IPS DF 4.7 (cell line): ENCODE results near the gene CIRBP.
"Not testable (repeated sequence)": the region's sequence is repeated elsewhere in the genome, so short reads cannot be mapped to it uniquely, and the experiment has no call there.

ENCODE experiments used
- DNase-seq: peaks from one replicate; pipeline ENCODE4 v3.0.0-alpha.2; 2013; ENCODE audit warnings: low spot score; ENCODE audit errors: extremely low read depth

Gene CIRBP

GRCh38 chr19:1308718-1309117 lies 39.6 kb downstream of the CIRBP start:
- no peak for DNase-seq

- DNase-seq = no peak
Measured at GRCh38 chr19:1309977-1310852, 41.1 kb downstream of the CIRBP start.

- no peak for DNase-seq
Measured at GRCh38 chr19:1310853-1311180, 41.7 kb downstream of the CIRBP start.

- DNase-seq = no peak
Measured at GRCh38 chr19:1311543-1312091, 42.5 kb downstream of the CIRBP start.

GRCh38 chr19:1312767-1313694 lies 43.9 kb downstream of the CIRBP start:
- no peak for DNase-seq

DNA sequence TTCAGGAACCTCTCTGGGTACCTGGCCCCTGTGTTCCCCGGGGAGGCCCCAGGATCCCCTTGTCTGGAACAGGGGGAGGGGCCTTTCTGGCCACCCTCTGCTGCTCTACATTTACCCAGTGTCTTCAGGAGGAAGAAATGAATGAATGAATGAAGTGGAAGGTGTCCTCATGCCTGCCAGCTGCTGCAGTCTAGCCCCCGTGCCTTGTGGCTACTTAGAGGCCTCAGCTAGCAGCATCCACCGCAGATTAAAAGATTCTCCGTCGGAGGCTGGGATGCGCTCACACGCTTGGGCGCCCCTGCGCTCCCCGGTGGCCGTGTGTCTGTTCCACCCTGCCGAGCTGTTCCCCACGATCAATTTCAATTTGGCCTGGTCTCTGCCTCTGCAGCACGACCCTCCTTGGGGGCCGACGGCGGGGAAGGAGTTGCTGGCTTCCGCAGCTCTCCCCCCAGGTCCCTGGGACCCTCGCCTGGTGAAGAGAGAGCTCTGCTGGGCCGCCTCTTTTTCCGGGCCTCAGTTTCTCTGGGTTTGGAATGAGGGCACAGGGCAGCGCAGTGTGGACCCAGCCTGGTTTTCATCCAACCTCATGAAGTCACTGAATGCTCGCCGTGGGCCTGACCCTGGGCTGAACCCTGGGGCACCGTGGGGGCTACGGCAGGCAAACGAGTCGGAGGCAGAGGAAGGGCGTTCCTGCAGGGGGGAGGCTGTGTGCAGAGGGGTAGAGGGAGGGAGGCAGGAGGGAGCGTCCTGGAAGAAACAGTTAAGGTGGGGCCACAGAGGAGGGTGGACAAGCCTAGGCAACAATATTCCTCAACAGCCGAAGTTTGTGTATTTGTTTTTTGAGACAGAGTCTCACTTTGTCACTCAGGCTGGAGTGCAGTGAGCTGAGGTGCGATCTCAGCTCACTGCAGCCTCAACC lies 44.8 kb downstream of the CIRBP start:
- DNase-seq = no peak

DNA sequence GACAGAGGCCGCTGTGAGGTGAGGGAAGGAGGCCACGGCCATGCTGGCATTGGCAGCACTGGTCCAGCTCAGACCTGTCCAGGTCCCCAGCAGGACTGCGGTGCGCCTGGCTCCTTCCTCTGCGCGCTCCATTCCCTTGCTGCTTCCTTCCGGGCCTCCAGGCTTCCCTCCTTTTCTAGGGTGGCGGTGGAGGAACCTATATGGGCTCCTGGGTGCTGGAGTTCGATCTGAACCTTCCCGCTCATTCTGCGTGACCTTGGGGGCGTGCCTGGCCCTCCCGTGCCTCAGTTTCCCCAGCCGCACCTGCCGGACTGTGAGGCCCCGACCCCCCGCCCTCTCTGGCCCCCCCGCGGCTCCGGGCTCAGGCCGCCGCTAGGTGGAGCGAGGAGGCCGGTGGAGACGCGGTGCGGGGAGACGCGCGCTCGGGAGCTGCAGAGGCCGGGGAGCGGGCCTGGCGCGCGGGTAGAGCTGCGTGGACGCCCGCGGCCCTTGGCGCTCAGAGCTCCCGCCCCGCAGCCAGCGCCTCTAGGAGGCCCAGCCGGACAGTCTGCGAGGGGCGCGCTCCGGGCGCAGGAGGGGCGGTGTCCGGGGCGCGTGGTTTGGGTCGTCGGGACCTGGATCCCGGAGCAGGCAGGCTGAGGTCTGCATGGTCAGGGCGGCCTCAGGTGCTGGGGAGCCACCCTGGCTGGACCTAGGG lies 46.5 kb downstream of the CIRBP start:
- no peak for DNase-seq

DNA sequence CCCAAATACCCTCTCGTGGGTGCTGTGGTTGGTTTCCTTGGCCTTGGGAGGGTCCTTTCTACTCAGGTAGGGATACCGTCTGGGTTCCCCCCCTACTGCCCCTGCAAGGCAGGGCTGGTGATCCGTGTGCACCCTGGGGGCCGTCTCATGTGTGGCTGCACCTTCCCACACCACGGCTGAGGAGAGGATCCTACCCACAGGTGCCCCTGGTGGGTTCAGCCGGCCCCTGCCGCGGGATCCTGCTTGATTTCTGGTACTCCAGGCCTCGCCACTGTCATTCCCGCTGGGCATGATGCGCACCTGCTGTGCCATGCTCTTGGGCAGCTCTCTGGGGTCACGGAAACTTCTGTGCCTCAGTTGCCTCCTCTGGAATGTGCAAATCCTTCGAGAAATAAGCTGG lies 47.3 kb downstream of the CIRBP start:
- no peak for DNase-seq

- no peak for DNase-seq
Measured at GRCh38 chr19:1317274-1318003, 48.3 kb downstream of the CIRBP start.

DNA sequence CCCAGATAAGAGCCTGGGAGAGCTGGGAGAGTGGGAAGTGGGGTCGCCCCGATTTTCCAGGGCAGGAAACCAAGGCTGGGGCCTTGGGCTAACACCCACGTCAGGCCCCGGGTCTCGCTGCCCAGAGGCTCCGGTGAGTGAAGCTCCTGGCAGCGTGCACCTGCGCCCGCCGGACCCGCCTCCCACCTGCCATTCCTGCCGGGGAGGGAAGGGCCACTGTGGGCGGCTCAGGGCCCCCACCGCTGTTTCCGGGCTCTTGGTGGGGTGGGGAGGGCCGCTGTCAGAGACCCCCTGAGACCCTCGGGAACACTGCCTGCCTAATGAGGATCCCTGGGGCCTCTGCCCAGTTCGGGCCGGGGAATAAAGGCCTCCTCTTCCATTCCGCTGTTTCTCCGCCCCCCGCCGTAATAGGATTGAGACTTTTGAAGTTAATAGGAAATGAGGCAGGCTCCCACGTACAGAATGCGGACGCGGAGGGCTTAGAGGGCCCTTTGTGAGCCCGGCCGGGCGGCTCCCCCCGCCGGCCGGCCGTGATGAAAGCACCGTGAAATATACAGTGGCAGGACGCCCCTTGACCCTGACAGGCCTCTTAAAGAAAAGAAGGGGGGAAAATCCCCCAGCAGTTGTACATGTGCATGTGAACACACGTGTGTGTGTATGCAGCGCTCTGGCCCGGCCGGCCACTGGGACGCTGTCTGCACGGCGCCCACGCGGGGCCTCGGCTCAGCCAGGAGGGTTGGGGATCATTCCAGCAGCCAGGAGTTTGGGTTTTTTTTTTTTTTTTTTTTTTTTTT lies 49.7 kb downstream of the CIRBP start:
- no peak for DNase-seq

DNA sequence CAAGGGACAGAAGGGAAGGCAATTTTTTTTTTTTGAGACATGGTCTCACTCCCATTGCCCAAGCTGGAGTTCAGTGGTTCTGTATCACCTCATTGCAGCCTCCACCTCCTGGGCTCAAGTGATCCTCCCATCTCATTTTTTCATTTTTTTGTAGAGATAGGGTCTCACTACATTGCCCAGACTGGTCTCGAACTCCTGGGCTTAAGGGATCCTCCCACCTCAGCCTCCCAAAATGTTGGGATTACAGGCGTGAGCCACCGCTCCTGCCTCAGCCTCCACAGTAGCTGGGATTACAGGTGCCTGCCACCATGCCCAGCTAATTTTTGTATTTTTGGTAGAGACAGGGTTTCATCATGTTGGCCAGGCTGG lies 51.1 kb downstream of the CIRBP start:
- DNase-seq = not testable (repeated sequence)

GRCh38 chr19:1321539-1321938 lies 52.4 kb downstream of the CIRBP start:
- DNase-seq = no peak

- no peak for DNase-seq
Measured at GRCh38 chr19:1322198-1322981, 53.3 kb downstream of the CIRBP start.

DNA sequence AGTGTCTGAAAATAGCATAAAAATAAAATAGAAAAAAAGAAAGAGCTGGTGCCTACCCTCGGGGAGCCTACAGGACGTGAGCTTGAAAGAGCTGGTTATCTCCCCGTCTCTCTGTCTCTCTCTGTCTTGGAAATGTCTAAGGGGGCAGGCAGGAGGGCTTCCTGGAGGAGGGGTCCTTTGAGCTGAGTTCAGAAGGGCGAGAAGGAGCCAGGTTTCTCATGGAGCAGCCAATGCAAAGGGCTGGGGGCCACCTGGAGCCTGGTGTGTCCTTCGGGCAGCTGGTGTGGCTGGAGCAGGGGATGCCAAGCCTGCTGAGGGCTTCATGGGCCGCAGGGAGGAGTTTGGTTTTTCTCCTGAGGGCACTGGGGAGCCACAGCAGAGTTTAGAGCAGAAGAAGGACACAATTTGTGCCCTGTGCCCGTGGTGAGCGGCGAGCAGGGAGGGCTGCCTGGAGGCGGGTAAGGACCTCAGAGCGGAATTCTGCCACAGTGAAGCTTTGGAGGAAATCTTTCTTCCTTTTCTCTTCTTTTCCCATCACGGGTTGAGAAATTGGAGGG lies 55.2 kb downstream of the CIRBP start:
- no peak for DNase-seq
